HUES6 (cell line): ENCODE results near the gene MRPL20.
"Not testable (repeated sequence)": the region's sequence is repeated elsewhere in the genome, so short reads cannot be mapped to it uniquely, and the experiment has no call there.

Source experiments
- H3K27ac ChIP-seq: 2 replicates; pipeline ENCODE4 v1.7.0; 2013; ENCODE audit warnings: low read depth, mild to moderate bottlenecking, low read length, inconsistent platforms
- H3K27me3 ChIP-seq: 2 replicates; pipeline ENCODE4 v1.6.1; 2013; ENCODE audit warnings: low read length; ENCODE audit not compliant: control insufficient read depth, insufficient read depth
- H3K36me3 ChIP-seq: 2 replicates; pipeline ENCODE4 v1.6.1; 2013; ENCODE audit warnings: low read length; ENCODE audit not compliant: control insufficient read depth, insufficient read depth
- H3K4me1 ChIP-seq: 2 replicates; pipeline ENCODE4 v1.6.1; 2013; ENCODE audit warnings: low read length; ENCODE audit not compliant: control insufficient read depth, insufficient read depth
- H3K4me3 ChIP-seq: 2 replicates; pipeline ENCODE4 v1.5.1; 2013; ENCODE audit warnings: low read depth, low read length
- H3K9ac ChIP-seq: one replicate; pipeline ENCODE4 v1.6.1; 2013; ENCODE audit warnings: mild to moderate bottlenecking, low read length
- H3K9me3 ChIP-seq: 2 replicates; pipeline ENCODE4 v1.6.1; 2013; ENCODE audit warnings: low read depth, low read length; ENCODE audit not compliant: control insufficient read depth, insufficient read depth

The MRPL20 gene

GRCh38 chr1:1430114-1430982, 23.3 kb upstream of the MRPL20 start:
- Histone ChIP-seq H3K36me3 (no peaks in the 10 kb centered on the region), H3K4me1 (peaks cover 60% of the 10 kb centered on the region), H3K9ac (peak overlapping the region; percentile 48), H3K9me3 (no peaks in the 10 kb centered on the region), H3K27me3 (no peaks in the 10 kb centered on the region), H3K4me3 (peak overlapping the region; percentile 6; the same call in 1 of the 2 replicates), H3K27ac (peak overlapping the region; percentile 78; the same call in 1 of the 2 replicates)

- Histone ChIP-seq H3K9me3 (no peaks in the 10 kb centered on the region), H3K9ac (no peak overlapping the region), H3K36me3 (no peaks in the 10 kb centered on the region), H3K4me1 (peaks cover 55% of the 10 kb centered on the region), H3K27ac (no peak overlapping the region; the same call in 1 of the 2 replicates), H3K4me3 (no peak overlapping the region), H3K27me3 (no peaks in the 10 kb centered on the region)
Measured at GRCh38 chr1:1429671-1430073, 22.6 kb upstream of the MRPL20 start.

GRCh38 chr1:1428967-1429366, 21.9 kb upstream of the MRPL20 start:
- H3K4me1 ChIP-seq: peaks cover 50% of the 10 kb centered on the region
- not testable (repeated sequence) for H3K4me3 ChIP-seq, H3K27me3 ChIP-seq, H3K27ac ChIP-seq, H3K36me3 ChIP-seq, H3K9me3 ChIP-seq, H3K9ac ChIP-seq

- Histone ChIP-seq H3K27me3 (no peaks in the 10 kb centered on the region), H3K9me3 (no peaks in the 10 kb centered on the region), H3K27ac (no peak overlapping the region), H3K9ac (no peak overlapping the region), H3K36me3 (no peaks in the 10 kb centered on the region), H3K4me1 (peaks cover 42% of the 10 kb centered on the region), H3K4me3 (no peak overlapping the region)
Measured at GRCh38 chr1:1428174-1428573, 21.1 kb upstream of the MRPL20 start.

- no peak overlapping the region for H3K27ac ChIP-seq
- H3K27me3 ChIP-seq: no peaks in the 10 kb centered on the region
- H3K4me1 ChIP-seq: peaks cover 42% of the 10 kb centered on the region
- H3K9me3 ChIP-seq: no peaks in the 10 kb centered on the region
- H3K4me3 ChIP-seq: peak overlapping the region; percentile 45
- no peaks in the 10 kb centered on the region for H3K36me3 ChIP-seq
- H3K9ac ChIP-seq: peak overlapping the region; percentile 10
Measured at GRCh38 chr1:1427820-1428148, 20.7 kb upstream of the MRPL20 start.

GRCh38 chr1:1427106-1427819, 20.2 kb upstream of the MRPL20 start:
- no peaks in the 10 kb centered on the region for H3K27me3 ChIP-seq
- peak overlapping the region; percentile 45 for H3K4me3 ChIP-seq
- H3K9ac ChIP-seq: peak overlapping the region; percentile 10
- H3K4me1 ChIP-seq: peaks cover 42% of the 10 kb centered on the region
- H3K9me3 ChIP-seq: no peaks in the 10 kb centered on the region
- H3K36me3 ChIP-seq: no peaks in the 10 kb centered on the region
- H3K27ac ChIP-seq: no peak overlapping the region

GRCh38 chr1:1426496-1427105, 19.5 kb upstream of the MRPL20 start:
- Histone ChIP-seq H3K27me3 (no peaks in the 10 kb centered on the region), H3K4me3 (peak overlapping the region; percentile 41; the same call in 1 of the 2 replicates), H3K27ac (peak overlapping the region; percentile 22; the same call in 1 of the 2 replicates), H3K9ac (peak overlapping the region; percentile 7), H3K9me3 (no peaks in the 10 kb centered on the region), H3K36me3 (no peaks in the 10 kb centered on the region), H3K4me1 (peaks cover 38% of the 10 kb centered on the region)

GRCh38 chr1:1425753-1426495, 18.8 kb upstream of the MRPL20 start:
- peak overlapping the region; percentile 41; the same call in 1 of the 2 replicates for H3K4me3 ChIP-seq
- H3K27ac ChIP-seq: peak overlapping the region; percentile 22; the same call in 1 of the 2 replicates
- H3K9me3 ChIP-seq: no peaks in the 10 kb centered on the region
- no peaks in the 10 kb centered on the region for H3K36me3 ChIP-seq
- H3K4me1 ChIP-seq: peaks cover 42% of the 10 kb centered on the region
- H3K27me3 ChIP-seq: no peaks in the 10 kb centered on the region
- peak overlapping the region; percentile 7 for H3K9ac ChIP-seq

- no peak overlapping the region for H3K4me3 ChIP-seq
- H3K27ac ChIP-seq: no peak overlapping the region
- no peaks in the 10 kb centered on the region for H3K27me3 ChIP-seq
- no peak overlapping the region for H3K9ac ChIP-seq
- no peaks in the 10 kb centered on the region for H3K36me3 ChIP-seq
- H3K9me3 ChIP-seq: no peaks in the 10 kb centered on the region
- peaks cover 43% of the 10 kb centered on the region for H3K4me1 ChIP-seq
Measured at GRCh38 chr1:1425426-1425752, 18.3 kb upstream of the MRPL20 start.

GRCh38 chr1:1424707-1425106, 17.6 kb upstream of the MRPL20 start:
- H3K4me1 ChIP-seq: peaks cover 38% of the 10 kb centered on the region
- no peak overlapping the region for H3K9ac ChIP-seq
- H3K36me3 ChIP-seq: no peaks in the 10 kb centered on the region
- no peaks in the 10 kb centered on the region for H3K9me3 ChIP-seq
- no peak overlapping the region for H3K4me3 ChIP-seq
- no peak overlapping the region for H3K27ac ChIP-seq
- H3K27me3 ChIP-seq: no peaks in the 10 kb centered on the region
